ENCODE data around the gene CDH23. TPM values are rescaled to one million over a fixed set of nuclear protein-coding genes. Genes with fewer than 3 reads are reported as not detected.

CDH23 gene
- 1 to 10 TPM; 4.6 to 5.2 TPM for total RNA-seq
- 10.2 TPM for polyA plus RNA-seq (2013, experiment 1 of 2)
- polyA plus RNA-seq (2013, experiment 2 of 2): 8.1 TPM
- 2.7 to 42.5 (median 8.2) reads per million in 172 experiments for total RNA-seq

DNA sequence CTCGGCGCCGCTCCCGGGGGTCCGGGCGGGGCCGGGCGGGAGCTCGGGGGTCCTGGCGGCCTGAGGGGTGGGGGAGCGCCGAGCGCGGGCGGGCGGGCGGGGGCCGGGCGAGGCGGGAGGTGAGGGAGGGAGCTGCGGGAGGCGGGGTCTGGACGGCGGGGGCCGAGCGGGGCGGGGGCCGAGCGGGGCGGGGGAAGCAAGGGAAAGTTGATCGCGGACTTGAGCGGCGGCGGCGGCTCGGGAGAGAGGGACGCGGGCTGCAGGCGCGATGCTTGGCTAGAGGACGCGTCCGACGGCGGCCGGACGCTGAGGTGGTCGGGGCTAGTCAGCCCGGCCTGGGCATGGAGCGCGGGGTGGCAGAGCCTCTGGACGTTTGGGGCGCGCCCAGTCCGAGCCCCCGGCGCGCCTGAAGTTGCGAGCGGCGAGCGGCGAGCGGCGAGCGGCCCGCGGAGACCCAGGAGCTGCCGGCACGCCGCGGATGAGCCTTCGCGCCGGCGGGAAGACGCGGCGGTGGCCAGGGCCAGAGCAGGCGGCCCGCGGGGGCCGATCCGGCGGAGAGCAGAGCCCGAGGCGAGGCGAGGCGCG, at the start of gene CDH23:
CDH23 (plus strand) TSS at position 210 of the 585 bp plus-strand sequence. CDS start 42,912 bp downstream, outside the sequence.
- ATAC-seq (ENCODE audit: poor library complexity): no peak
- POLR2A ChIA-PET: no interaction called here
- Mint-ChIP-seq H3K36me3 (ENCODE audit: low read depth) (no peaks in the 10 kb centered on the region), H3K4me3 (peak within 1 kb of the TSS; percentile 63), H3K27me3 (peaks cover 68% of the 10 kb centered on the region), H3K27ac (no peak within 1 kb of the TSS), H3K4me1 (ENCODE audit: low read depth) (peaks cover 3% of the 10 kb centered on the region), H3K9me3 (no peaks in the 10 kb centered on the region)
- Histone ChIP-seq H3K36me3 (ENCODE audit: insufficient read depth, low read length) (no peaks in the 10 kb centered on the region), H3K9me3 (ENCODE audit: control insufficient read depth in 1 of 2, insufficient read depth in 1 of 2, low read length in 2 of 2) (peaks cover 0 to 7% of the 10 kb centered on the region in 2 experiments), H3K27me3 (ENCODE audit: control insufficient read depth in 1 of 2, insufficient read depth in 2 of 2, low read length in 2 of 2) (peaks cover 35 to 54% of the 10 kb centered on the region in 2 experiments), H3K4me1 (ENCODE audit: insufficient read depth, low read length) (peaks cover 14% of the 10 kb centered on the region), H3K4me3 (ENCODE audit: low read length) (peak within 1 kb of the TSS; percentile 26), H3K27ac (ENCODE audit: low read depth in 1 of 2, low read length in 2 of 2) (no peak within 1 kb of the TSS)
- DNase-seq: peak in 1 of 14 experiments; percentile 16
- intact Hi-C loops (cut with DNase I, micrococcal nuclease): loop anchor here in 1 of 2 experiments (5.0 kb wide), 1 partner anchor 415 kb away; no protein-coding TSS in a partner anchor
- CTCF ChIA-PET: no interaction called here
- TF ChIP-seq, protein P1, sequence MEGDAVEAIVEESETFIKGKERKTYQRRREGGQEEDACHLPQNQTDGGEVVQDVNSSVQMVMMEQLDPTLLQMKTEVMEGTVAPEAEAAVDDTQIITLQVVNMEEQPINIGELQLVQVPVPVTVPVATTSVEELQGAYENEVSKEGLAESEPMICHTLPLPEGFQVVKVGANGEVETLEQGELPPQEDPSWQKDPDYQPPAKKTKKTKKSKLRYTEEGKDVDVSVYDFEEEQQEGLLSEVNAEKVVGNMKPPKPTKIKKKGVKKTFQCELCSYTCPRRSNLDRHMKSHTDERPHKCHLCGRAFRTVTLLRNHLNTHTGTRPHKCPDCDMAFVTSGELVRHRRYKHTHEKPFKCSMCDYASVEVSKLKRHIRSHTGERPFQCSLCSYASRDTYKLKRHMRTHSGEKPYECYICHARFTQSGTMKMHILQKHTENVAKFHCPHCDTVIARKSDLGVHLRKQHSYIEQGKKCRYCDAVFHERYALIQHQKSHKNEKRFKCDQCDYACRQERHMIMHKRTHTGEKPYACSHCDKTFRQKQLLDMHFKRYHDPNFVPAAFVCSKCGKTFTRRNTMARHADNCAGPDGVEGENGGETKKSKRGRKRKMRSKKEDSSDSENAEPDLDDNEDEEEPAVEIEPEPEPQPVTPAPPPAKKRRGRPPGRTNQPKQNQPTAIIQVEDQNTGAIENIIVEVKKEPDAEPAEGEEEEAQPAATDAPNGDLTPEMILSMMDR (IDR thresholded peaks at IDR 0.05): no peak

DNA sequence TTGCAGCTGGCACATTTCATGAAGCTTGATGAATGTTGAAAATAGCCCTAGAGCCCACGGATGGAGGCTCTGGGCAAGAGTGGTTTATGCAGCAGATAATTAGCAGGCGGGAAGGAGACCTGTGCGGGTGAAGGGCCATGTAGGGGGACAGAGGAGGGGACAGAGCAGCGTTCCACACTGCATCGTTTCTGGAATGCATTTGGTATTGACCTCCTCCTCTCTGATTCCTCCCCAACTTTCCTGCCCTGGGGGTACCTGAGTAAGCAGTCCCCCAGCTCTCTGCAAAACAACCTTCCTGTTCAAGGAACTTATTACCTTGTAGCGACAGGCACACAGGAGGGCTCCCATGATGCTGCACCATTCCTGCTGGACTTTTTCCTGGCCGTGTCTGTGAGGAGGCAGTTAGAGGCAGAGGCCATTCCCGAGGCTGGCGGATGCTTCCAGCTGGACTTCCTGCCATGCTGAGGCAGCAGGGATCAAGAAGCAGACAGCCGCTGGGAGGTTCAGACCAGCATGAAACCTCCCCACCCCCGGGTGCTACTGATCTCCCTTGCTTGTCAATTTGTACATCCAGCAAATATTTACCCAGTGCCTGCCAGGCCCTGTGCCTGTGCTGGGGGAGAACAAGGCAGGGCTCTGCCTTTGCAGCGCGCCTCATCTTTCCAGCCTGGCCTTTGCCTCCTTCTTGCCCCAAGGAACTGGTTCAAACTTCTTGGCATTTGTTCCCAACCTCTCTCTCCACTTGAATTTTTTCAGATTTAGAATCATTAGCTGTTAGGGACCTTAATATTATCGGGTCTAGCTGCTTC, 48.9 kb upstream of the CDH23 start:
- peaks cover 4% of the 10 kb centered on the region for H3K4me1 ChIP-seq (ENCODE audit: insufficient read depth, low read length)
- no peaks in the 10 kb centered on the region for H3K9me3 Mint-ChIP-seq
- POLR2A ChIA-PET: no interaction called here
- no peak overlapping the region for H3K4me3 Mint-ChIP-seq
- no peak overlapping the region for H3K4me3 ChIP-seq (ENCODE audit: low read length)
- peaks cover 9% of the 10 kb centered on the region for H3K36me3 ChIP-seq (ENCODE audit: insufficient read depth, low read length)
- no peaks in the 10 kb centered on the region for H3K9me3 ChIP-seq (ENCODE audit: control insufficient read depth in 1 of 2, insufficient read depth in 1 of 2, low read length in 2 of 2)
- ATAC-seq (ENCODE audit: poor library complexity) (no peak), DNase-seq (no peak)
- CTCF ChIA-PET: no interaction called here
- no peaks in the 10 kb centered on the region for H3K27me3 ChIP-seq (ENCODE audit: control insufficient read depth in 1 of 2, insufficient read depth in 2 of 2, low read length in 2 of 2)
- intact Hi-C loops (cut with DNase I, micrococcal nuclease): no loop called here
- peaks cover 23% of the 10 kb centered on the region for H3K36me3 Mint-ChIP-seq (ENCODE audit: low read depth)
- H3K27ac ChIP-seq (ENCODE audit: low read depth in 1 of 2, low read length in 2 of 2): no peak overlapping the region
- H3K4me1 Mint-ChIP-seq (ENCODE audit: low read depth): no peaks in the 10 kb centered on the region
- H3K27me3 Mint-ChIP-seq: no peaks in the 10 kb centered on the region
- TF ChIP-seq, protein P1 (IDR thresholded peaks at IDR 0.05): no peak
- H3K27ac Mint-ChIP-seq: no peak overlapping the region

DNA sequence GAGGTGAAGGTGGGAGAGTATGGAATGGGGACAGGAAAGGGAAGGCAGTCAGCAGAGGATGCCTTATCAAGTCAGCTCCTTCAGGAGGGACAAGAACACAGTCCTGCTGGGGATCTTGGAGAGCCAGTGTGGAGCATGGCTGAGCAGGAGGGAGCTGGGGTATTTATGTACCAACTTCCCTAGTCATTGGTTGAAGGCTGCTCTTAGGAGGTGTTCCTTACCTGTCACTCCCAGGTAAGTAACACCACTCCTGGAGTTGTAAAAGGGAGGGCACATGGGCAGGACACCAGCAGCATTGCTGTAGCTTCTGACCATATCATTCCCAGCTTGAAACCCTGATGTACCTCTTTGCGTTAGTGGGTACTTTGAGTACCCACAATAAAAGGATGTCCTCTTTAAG, 47.9 kb upstream of the CDH23 start:
- no peaks in the 10 kb centered on the region for H3K4me1 Mint-ChIP-seq (ENCODE audit: low read depth)
- no peak overlapping the region for H3K4me3 Mint-ChIP-seq
- no peak overlapping the region for H3K4me3 ChIP-seq (ENCODE audit: low read length)
- H3K4me1 ChIP-seq (ENCODE audit: insufficient read depth, low read length): peaks cover 4% of the 10 kb centered on the region
- POLR2A ChIA-PET: no interaction called here
- CTCF ChIA-PET: no interaction called here
- no peaks in the 10 kb centered on the region for H3K9me3 Mint-ChIP-seq
- no peaks in the 10 kb centered on the region for H3K27me3 ChIP-seq (ENCODE audit: control insufficient read depth in 1 of 2, insufficient read depth in 2 of 2, low read length in 2 of 2)
- intact Hi-C loops (cut with DNase I, micrococcal nuclease): no loop called here
- no peaks in the 10 kb centered on the region for H3K9me3 ChIP-seq (ENCODE audit: control insufficient read depth in 1 of 2, insufficient read depth in 1 of 2, low read length in 2 of 2)
- peaks cover 32% of the 10 kb centered on the region for H3K36me3 Mint-ChIP-seq (ENCODE audit: low read depth)
- no peak overlapping the region for H3K27ac Mint-ChIP-seq
- no peak for ATAC-seq (ENCODE audit: poor library complexity)
- TF ChIP-seq, protein P1 (IDR thresholded peaks at IDR 0.05): no peak
- no peak for DNase-seq
- no peaks in the 10 kb centered on the region for H3K27me3 Mint-ChIP-seq
- no peak overlapping the region for H3K27ac ChIP-seq (ENCODE audit: low read depth in 1 of 2, low read length in 2 of 2)
- peaks cover 14% of the 10 kb centered on the region for H3K36me3 ChIP-seq (ENCODE audit: insufficient read depth, low read length)
